Umbilical cord (tissue), 2 donors: Measurements from ENCODE around the gene PIM1. TPM values are rescaled to one million over a fixed set of nuclear protein-coding genes. Genes with fewer than 3 reads are reported as not detected.
A peak's percentile ranks its signal among the peaks of the same experiment; 100 is the strongest.
"Not testable (repeated sequence)": the region's sequence is repeated elsewhere in the genome, so short reads cannot be mapped to it uniquely, and the experiment has no call there.

ENCODE experiments used
- DNase-seq: peaks from one replicate; pipeline ENCODE4 v3.0.0-alpha.2; 2015; ENCODE audit warnings: low spot score
- total RNA-seq: library from RNA; depleted of rRNA; stranded (reverse); fragments of >200 nt; gene quantifications from one replicate; pipeline ENCODE4 v1.2.3, GENCODE V29; 2014; ENCODE audit warnings: low replicate concordance; ENCODE audit not compliant: insufficient read depth

The PIM1 gene
- total RNA-seq, 1 donor from 2014 or later = 52.0 TPM

GRCh38 chr6:37188962-37189510, 19.1 kb downstream of the PIM1 start:
- DNase-seq = no peak

GRCh38 chr6:37190159-37190535, 20.2 kb downstream of the PIM1 start:
- DNase-seq = no peak

GRCh38 chr6:37192666-37193065, 22.7 kb downstream of the PIM1 start:
- no peak for DNase-seq

- not testable (repeated sequence) for DNase-seq
These were observed 24.9 kb downstream of the PIM1 start for GRCh38 chr6:37194886-37195285.

- DNase-seq = not testable (repeated sequence)
These were observed 26.5 kb downstream of the PIM1 start for GRCh38 chr6:37196451-37196850.

GRCh38 chr6:37200085-37200484, 30.1 kb downstream of the PIM1 start:
- no peak for DNase-seq

- DNase-seq = no peak
These were observed 31.8 kb downstream of the PIM1 start for GRCh38 chr6:37201726-37202125.

GRCh38 chr6:37202788-37203491, 33.0 kb downstream of the PIM1 start:
- no peak for DNase-seq

- peak; percentile 77 for DNase-seq
These were observed 34.2 kb downstream of the PIM1 start for GRCh38 chr6:37204014-37204751.

- DNase-seq = no peak
These were observed 35.4 kb downstream of the PIM1 start for GRCh38 chr6:37205175-37205996.

GRCh38 chr6:37205997-37206340, 36.0 kb downstream of the PIM1 start:
- DNase-seq = no peak

GRCh38 chr6:37206622-37207021, 36.7 kb downstream of the PIM1 start:
- DNase-seq = no peak

GRCh38 chr6:37207903-37208456, 38.0 kb downstream of the PIM1 start:
- peak; percentile 61 for DNase-seq

GRCh38 chr6:37208793-37209192, 38.8 kb downstream of the PIM1 start:
- DNase-seq = no peak

GRCh38 chr6:37209461-37210205, 39.7 kb downstream of the PIM1 start:
- no peak for DNase-seq

- DNase-seq = peak; percentile 92
These were observed 40.5 kb downstream of the PIM1 start for GRCh38 chr6:37210313-37210968.

GRCh38 chr6:37212268-37212667, 42.3 kb downstream of the PIM1 start:
- no peak for DNase-seq

GRCh38 chr6:37218061-37218460, 48.1 kb downstream of the PIM1 start:
- no peak for DNase-seq

GRCh38 chr6:37218511-37218910, 48.6 kb downstream of the PIM1 start:
- DNase-seq = no peak

GRCh38 chr6:37221585-37222124, 51.7 kb downstream of the PIM1 start:
- DNase-seq = no peak
